Iris pigment epithelial cell (primary cell): ENCODE data around the gene OSBPL1A.

ENCODE experiments used
- DNase-seq: peaks from one replicate; pipeline ENCODE4 v3.0.0-alpha.2; 2011; ENCODE audit warnings: low read depth

The OSBPL1A gene

DNA sequence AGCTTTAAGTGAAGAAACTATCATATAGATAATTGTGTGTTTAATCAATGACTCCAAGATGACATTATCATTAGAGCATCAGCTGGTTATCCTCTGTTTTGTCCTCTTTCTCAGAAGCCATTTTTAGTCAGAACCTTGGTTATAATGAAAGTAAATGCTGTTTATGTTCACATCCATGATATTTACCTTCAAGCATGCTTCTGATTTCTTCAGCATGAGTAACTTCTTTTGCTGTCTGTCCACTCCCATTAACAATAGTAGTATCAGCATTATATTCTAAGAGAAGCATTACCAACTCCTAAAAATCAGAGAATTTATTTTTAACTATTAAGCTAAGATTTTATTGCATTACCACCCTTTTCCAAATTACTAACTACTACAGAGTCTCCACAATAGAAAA, 56.3 kb downstream of the OSBPL1A start:
- DNase-seq: peak; percentile 59

- DNase-seq: no peak
These were observed 64.5 kb downstream of the OSBPL1A start for GRCh38 chr18:24333084-24333483.

- DNase-seq: no peak
These were observed 71.4 kb downstream of the OSBPL1A start for GRCh38 chr18:24326211-24326610.

DNA sequence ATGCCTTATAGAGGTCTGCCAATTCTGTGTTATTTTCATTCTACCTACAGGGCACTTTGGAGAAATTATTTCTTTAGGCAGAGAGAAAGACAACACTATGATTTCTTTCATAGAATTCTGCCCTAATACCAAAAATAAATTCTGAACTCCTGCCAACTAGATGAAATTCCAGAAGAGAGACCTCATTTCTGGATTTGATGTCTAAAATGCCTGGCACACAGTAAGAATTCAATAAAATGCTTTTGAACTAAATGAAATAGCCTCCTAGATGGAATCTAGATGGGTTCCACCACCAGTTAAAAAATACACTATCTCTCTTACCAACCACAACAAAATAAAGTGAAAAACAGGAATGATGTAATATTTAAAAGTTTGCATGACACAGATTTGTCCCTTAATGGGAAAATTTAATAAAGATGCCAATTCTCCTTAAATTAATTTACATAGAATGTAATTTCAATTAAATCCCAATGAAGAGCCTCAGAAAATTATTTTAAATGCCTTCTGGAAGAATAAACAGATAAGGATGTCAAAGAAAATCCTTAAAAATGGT, 75.0 kb downstream of the OSBPL1A start:
- peak; percentile 53 for DNase-seq

- DNase-seq: peak; percentile 56
These were observed 76.6 kb downstream of the OSBPL1A start for GRCh38 chr18:24321071-24321470.

GRCh38 chr18:24319757-24320156, 77.9 kb downstream of the OSBPL1A start:
- no peak for DNase-seq

GRCh38 chr18:24317370-24317769, 80.3 kb downstream of the OSBPL1A start:
- no peak for DNase-seq

- DNase-seq: peak; percentile 68
These were observed 82.5 kb downstream of the OSBPL1A start for GRCh38 chr18:24315170-24315569.

- no peak for DNase-seq
These were observed 91.4 kb downstream of the OSBPL1A start for GRCh38 chr18:24306201-24306600.

GRCh38 chr18:24300703-24301102, 96.9 kb downstream of the OSBPL1A start:
- no peak for DNase-seq

DNA sequence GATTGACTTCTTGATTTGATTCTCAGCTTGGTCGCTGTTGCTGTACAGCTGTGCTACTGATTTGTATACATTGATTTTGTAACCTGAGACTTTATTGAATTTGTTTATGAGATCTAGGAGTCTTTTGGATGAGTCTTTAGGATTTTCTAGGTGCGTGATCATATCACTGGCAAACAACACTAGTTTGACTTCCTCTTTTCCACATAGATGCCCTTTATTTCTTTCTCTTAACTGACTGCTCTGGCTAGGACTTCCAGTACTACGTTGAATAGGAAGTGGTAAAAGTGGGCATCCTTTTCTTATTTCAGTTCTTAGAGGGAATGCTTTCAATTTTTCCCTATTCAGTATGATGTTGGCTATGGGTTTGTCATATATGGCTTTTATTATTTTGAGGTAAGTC, 101.3 kb downstream of the OSBPL1A start:
- peak; percentile 10 for DNase-seq

GRCh38 chr18:24293254-24293653, 104.4 kb downstream of the OSBPL1A start:
- DNase-seq: no peak

- DNase-seq: no peak
These were observed 119.0 kb downstream of the OSBPL1A start for GRCh38 chr18:24278591-24278990.

DNA sequence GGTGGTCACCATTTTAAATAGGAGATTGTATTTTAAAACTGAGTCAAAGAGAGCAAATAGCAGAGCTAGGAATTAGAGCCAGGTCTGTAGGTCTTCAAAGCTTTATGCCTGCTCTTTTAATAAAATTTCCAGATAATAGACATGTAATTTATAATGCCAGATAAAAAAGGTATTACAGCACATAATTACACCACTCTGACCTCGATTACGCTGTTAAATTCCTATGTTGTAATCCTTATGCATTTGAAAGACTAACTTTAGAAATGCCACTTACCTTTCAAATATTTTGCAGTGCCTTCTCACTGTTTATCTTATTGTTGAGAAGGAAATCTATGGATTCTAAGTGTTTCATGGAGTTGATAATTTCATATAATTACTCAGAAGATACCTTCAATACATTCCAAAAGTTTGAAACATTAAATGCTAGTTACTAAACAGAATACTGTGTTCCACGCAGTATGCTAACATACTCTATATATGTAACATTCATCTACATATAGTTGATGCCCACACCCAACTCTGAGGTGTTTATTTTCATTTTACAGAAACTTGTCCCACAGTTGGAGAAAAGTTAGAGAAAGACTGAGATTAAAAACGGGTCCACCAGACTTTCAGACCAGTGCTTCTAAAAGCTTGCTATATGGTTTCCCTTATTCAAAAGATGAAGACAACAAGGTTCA, 120.0 kb downstream of the OSBPL1A start:
- DNase-seq: no peak

GRCh38 chr18:24276994-24277393, 120.6 kb downstream of the OSBPL1A start:
- DNase-seq: no peak

GRCh38 chr18:24274837-24275236, 122.8 kb downstream of the OSBPL1A start:
- no peak for DNase-seq

GRCh38 chr18:24273596-24273995, 124.0 kb downstream of the OSBPL1A start:
- no peak for DNase-seq

DNA sequence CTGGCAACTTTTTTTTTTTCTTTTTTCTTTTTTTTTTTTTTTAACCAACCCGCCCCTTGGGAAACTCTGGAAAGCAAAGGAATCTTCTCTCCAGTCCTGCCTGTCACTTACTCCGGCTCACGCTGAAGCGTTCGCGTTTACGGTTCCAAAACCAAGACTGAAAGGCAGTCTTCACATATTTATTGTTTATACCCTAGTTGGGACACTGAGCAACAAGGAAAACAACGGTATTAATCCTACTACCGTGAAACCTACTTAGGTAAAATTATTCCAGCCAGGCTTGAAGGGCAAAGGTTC, 125.4 kb downstream of the OSBPL1A start:
- DNase-seq: no peak

DNA sequence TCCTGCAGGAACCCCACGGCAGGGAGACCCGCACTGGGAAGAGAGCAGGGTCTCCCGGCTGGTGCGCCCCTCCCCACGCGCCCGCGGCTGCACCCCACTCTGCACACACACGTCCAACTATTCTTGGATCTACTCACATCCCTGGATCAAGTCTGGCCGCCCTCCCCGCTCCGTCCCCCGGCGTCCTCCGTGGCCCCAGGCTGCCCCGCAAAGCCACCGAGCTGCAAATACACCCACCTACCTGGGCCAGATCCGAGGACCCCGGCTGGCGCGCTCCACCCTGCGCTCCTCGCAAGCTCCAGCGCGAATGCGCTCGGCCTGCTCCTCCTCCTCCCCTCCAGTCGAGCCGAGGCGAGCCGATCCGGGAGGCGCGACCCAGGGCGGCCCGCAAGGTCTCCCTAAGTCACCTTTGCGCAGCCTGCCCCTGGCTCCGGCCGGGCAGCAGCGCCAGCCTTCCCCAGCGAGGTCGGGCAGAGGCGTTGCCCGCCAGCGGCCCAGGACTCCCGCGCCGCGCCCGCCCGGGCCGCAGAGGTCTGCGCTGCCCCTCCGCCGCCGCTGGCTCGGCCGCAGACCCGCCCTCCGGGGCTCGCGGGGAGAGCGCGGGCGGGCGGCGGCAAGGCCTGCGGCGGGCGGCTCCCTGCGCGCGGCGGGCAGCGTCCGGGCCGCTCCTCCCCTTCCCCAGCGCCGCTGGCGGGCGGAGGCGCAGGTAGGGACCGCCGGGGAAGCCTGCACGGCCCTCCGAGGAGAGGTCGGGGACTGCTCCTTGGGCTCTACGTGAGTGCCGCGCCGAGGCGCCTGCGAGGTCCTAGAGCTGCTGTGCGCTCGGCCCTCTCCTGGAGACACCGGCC, 126.0 kb downstream of the OSBPL1A start:
- DNase-seq: peak; percentile 85

- peak; percentile 61 for DNase-seq
These were observed 126.7 kb downstream of the OSBPL1A start for GRCh38 chr18:24270937-24271380.

GRCh38 chr18:24270358-24270936, 127.2 kb downstream of the OSBPL1A start:
- DNase-seq: peak; percentile 11

DNA sequence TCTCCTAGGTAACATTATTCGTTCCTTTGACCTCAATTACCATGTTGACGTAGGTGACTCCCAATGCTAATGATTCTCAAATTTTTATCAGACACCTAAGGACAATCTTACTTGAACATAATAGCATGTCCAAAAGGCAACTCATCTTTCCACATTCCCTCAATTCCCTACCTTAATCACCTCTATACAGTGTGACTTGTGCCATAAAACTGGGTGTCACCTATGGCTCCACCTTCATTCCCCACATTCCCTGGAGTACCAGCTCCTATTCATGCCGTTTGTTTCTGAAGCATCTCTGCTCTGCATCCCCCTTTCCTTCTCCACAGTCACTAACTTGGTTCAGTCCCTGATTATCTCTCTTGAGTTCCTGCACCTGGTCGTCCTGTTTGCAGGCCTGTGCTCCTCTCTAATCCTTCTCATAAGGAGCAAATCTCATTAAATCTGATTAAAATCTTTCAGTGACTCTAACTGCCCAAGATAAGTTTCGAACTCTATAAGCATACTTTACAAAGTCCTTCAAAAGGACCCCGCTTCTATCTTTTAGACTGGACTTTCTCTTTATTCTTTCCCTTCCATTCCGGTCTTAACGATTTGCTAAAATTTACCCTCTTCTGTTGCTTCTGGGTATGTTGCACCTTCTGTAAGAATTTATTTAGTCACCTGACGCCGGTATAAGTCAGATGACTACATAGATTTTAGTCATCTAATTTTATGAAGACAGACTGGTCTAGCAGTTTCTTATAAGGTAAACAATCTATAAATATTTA, 128.7 kb downstream of the OSBPL1A start:
- no peak for DNase-seq
